Keratinocyte (primary cell): ENCODE measurements around the gene HIGD2B.

Experiments
- EZH2 ChIP-seq: IDR thresholded peaks from one replicate; pipeline ENCODE4 v1.6.1; 2012; ENCODE audit warnings: inconsistent platforms, mild to moderate bottlenecking, low read length, moderate library complexity
- TF ChIP-seq, protein P1 (sequence below), 3 experiments: IDR thresholded peaks in 1 of 3; conservative IDR thresholded peaks in 1 of 3; optimal IDR thresholded peaks in 1 of 3; 2 replicates in 2 of 3; 3 replicates in 1 of 3; pipeline versions ENCODE3 to v1.5.1; 2011; ENCODE audit warnings: low read length in 3 of 3, mild to moderate bottlenecking in 3 of 3, moderate library complexity in 2 of 3, control low read depth in 1 of 3, inconsistent platforms in 1 of 3; ENCODE audit not compliant: insufficient read depth in 2 of 3; ENCODE audit errors: extremely low read depth in 1 of 3

- TF ChIP-seq, protein P1, sequence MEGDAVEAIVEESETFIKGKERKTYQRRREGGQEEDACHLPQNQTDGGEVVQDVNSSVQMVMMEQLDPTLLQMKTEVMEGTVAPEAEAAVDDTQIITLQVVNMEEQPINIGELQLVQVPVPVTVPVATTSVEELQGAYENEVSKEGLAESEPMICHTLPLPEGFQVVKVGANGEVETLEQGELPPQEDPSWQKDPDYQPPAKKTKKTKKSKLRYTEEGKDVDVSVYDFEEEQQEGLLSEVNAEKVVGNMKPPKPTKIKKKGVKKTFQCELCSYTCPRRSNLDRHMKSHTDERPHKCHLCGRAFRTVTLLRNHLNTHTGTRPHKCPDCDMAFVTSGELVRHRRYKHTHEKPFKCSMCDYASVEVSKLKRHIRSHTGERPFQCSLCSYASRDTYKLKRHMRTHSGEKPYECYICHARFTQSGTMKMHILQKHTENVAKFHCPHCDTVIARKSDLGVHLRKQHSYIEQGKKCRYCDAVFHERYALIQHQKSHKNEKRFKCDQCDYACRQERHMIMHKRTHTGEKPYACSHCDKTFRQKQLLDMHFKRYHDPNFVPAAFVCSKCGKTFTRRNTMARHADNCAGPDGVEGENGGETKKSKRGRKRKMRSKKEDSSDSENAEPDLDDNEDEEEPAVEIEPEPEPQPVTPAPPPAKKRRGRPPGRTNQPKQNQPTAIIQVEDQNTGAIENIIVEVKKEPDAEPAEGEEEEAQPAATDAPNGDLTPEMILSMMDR (optimal IDR thresholded peaks at IDR 0.05 in 1 of 3, IDR thresholded peaks at IDR 0.05 in 1 of 3, conservative IDR thresholded peaks at IDR 0.05 in 1 of 3; ENCODE audit: extremely low read depth in 1 of 3, insufficient read depth in 2 of 3, low read length in 3 of 3): no peak
- no peak for TF ChIP-seq EZH2
These were observed at the start of gene HIGD2B, which contains the start of gene BBS4 for GRCh38 chr15:72685925-72686794.
